Mesendoderm (in vitro differentiated cells): Measurements from ENCODE around the gene TRMT61B.

Experiments used
- DNase-seq: peaks from one replicate; pipeline ENCODE4 v3.0.0; 2013
- H2AK5ac ChIP-seq: 2 replicates; pipeline ENCODE4 v1.6.1; 2013; ENCODE audit warnings: low read length, inconsistent platforms
- H2BK120ac ChIP-seq: 2 replicates; pipeline ENCODE4 v1.6.1; 2013; ENCODE audit warnings: low read depth, mild to moderate bottlenecking, low read length, moderate library complexity, mixed read lengths
- H2BK15ac ChIP-seq: replicated peaks from 2 replicates; pipeline ENCODE4 v1.6.1; 2013; ENCODE audit warnings: low read depth, mild to moderate bottlenecking, moderate library complexity
- H2BK5ac ChIP-seq: 2 replicates; pipeline ENCODE4 v1.6.1; 2013; ENCODE audit warnings: low read length, inconsistent platforms
- H3K18ac ChIP-seq: 2 replicates; pipeline ENCODE4 v1.6.1; 2013; ENCODE audit warnings: mild to moderate bottlenecking, low read length, mixed read lengths
- H3K23ac ChIP-seq: one replicate; pipeline ENCODE4 v1.6.1; 2013; ENCODE audit warnings: low read length
- H3K27ac ChIP-seq: 2 replicates; pipeline ENCODE4 v1.5.1; 2013; ENCODE audit warnings: low read depth, mild to moderate bottlenecking, inconsistent platforms, low read length, moderate library complexity
- H3K27me3 ChIP-seq: 2 replicates; pipeline ENCODE4 v1.6.1; 2013; ENCODE audit warnings: low read length, control low read depth, mild to moderate bottlenecking, inconsistent platforms; ENCODE audit not compliant: insufficient read depth, poor library complexity
- H3K36me3 ChIP-seq: 2 replicates; pipeline ENCODE4 v1.6.1; 2013; ENCODE audit warnings: low read length, inconsistent platforms; ENCODE audit not compliant: control insufficient read depth, insufficient read depth
- H3K4ac ChIP-seq: one replicate; pipeline ENCODE4 v1.6.1; 2013; ENCODE audit warnings: low read depth, mild to moderate bottlenecking, low read length, moderate library complexity
- H3K4me1 ChIP-seq: 2 replicates; pipeline ENCODE4 v1.6.1; 2013; ENCODE audit warnings: low read depth, low read length, inconsistent platforms; ENCODE audit not compliant: control insufficient read depth
- H3K4me2 ChIP-seq: 2 replicates; pipeline ENCODE4 v1.6.1; 2013; ENCODE audit warnings: low read length
- H3K4me3 ChIP-seq: 2 replicates; pipeline ENCODE4 v1.5.1; 2013; ENCODE audit warnings: mild to moderate bottlenecking, low read length
- H3K56ac ChIP-seq: one replicate; pipeline ENCODE4 v1.6.1; 2013; ENCODE audit warnings: low read length
- H3K79me1 ChIP-seq: 2 replicates; pipeline ENCODE4 v1.6.1; 2013; ENCODE audit warnings: low read length, inconsistent platforms
- H3K79me2 ChIP-seq: 2 replicates; pipeline ENCODE4 v1.6.1; 2013; ENCODE audit warnings: mild to moderate bottlenecking, low read length; ENCODE audit not compliant: control insufficient read depth, insufficient read depth
- H3K9ac ChIP-seq: 2 replicates; pipeline ENCODE4 v1.6.1; 2013; ENCODE audit warnings: low read length, inconsistent platforms
- H4K5ac ChIP-seq: one replicate; pipeline ENCODE4 v1.6.1; 2013; ENCODE audit warnings: low read length
- H4K8ac ChIP-seq: one replicate; pipeline ENCODE4 v1.6.1; 2013; ENCODE audit warnings: low read depth, mild to moderate bottlenecking, control low read depth, low read length, moderate library complexity
- WGBS: extraction: QIAGEN DNeasy Blood & Tissue Kit; methylation state at CpG from one replicate; pipeline ENCODE4 v1.1.7; 2013; ENCODE audit warnings: low lambda C conversion rate, missing lambda C conversion rate; ENCODE audit not compliant: insufficient coverage; ENCODE audit errors: extremely low coverage; 5-methylcytosine and 5-hydroxymethylcytosine counted together

TRMT61B gene

GRCh38 chr2:28824870-28825269 lies 45.2 kb downstream of the TRMT61B start:
- no peak overlapping the region for H3K4me3 ChIP-seq
- H2BK15ac ChIP-seq: no peak overlapping the region
- H4K8ac ChIP-seq: no peak overlapping the region
- H3K36me3 ChIP-seq: no peaks in the 10 kb centered on the region
- H3K27me3 ChIP-seq: no peaks in the 10 kb centered on the region
- H3K23ac ChIP-seq: no peak overlapping the region
- no peak overlapping the region for H2AK5ac ChIP-seq
- no peaks in the 10 kb centered on the region for H3K79me1 ChIP-seq
- no peak overlapping the region for H3K27ac ChIP-seq
- H3K4me1 ChIP-seq: no peaks in the 10 kb centered on the region
- H3K79me2 ChIP-seq: no peaks in the 10 kb centered on the region
- H3K56ac ChIP-seq: no peak overlapping the region
- no peak overlapping the region for H4K5ac ChIP-seq
- H2BK120ac ChIP-seq: no peak overlapping the region
- H3K18ac ChIP-seq: no peak overlapping the region
- H3K9ac ChIP-seq: no peak overlapping the region
- H3K4me2 ChIP-seq: no peak overlapping the region
- no peak for DNase-seq
- no peak overlapping the region for H2BK5ac ChIP-seq
- H3K4ac ChIP-seq: no peak overlapping the region

- Histone ChIP-seq H3K9ac (no peak overlapping the region), H3K79me1 (no peaks in the 10 kb centered on the region), H3K79me2 (no peaks in the 10 kb centered on the region), H2BK5ac (no peak overlapping the region), H4K8ac (no peak overlapping the region), H3K56ac (no peak overlapping the region), H2BK120ac (no peak overlapping the region), H3K4me2 (no peak overlapping the region), H3K36me3 (no peaks in the 10 kb centered on the region), H3K27ac (no peak overlapping the region), H3K18ac (no peak overlapping the region), H3K4me3 (no peak overlapping the region), H3K23ac (no peak overlapping the region), H3K27me3 (no peaks in the 10 kb centered on the region), H2AK5ac (no peak overlapping the region), H3K4ac (no peak overlapping the region), H3K4me1 (no peaks in the 10 kb centered on the region), H2BK15ac (no peak overlapping the region), H4K5ac (no peak overlapping the region)
- no CpG with 5 or more reads among the region's 2 CpGs for WGBS
- no peak for DNase-seq
These were observed 45.9 kb downstream of the TRMT61B start for GRCh38 chr2:28824207-28824606.

DNA sequence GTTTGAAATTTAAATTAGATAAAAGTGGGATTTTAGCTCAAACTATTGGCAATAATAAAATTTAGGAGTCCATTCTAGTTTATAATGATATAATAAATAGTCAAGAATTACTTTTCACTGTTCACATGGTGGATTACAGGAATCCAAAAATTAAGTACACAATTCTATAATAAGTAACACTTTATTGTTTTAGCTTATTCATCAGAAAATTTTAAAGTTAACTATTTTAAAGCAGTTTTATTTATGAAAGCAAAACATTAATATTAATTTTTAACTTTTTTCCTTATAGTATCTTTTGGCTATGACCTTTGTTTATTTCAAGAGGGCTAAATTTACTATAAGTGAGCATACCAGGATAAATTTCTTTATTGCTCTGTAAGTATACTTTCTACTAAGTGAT lies 48.1 kb downstream of the TRMT61B start:
- Histone ChIP-seq H3K9ac (no peak overlapping the region), H2BK15ac (no peak overlapping the region), H3K27ac (no peak overlapping the region), H3K79me1 (no peaks in the 10 kb centered on the region), H2AK5ac (no peak overlapping the region), H3K18ac (no peak overlapping the region), H3K4ac (no peak overlapping the region), H3K4me3 (no peak overlapping the region), H2BK120ac (no peak overlapping the region), H4K8ac (no peak overlapping the region), H4K5ac (no peak overlapping the region), H3K56ac (no peak overlapping the region), H3K4me2 (no peak overlapping the region), H2BK5ac (no peak overlapping the region), H3K23ac (no peak overlapping the region), H3K79me2 (no peaks in the 10 kb centered on the region), H3K27me3 (no peaks in the 10 kb centered on the region), H3K36me3 (no peaks in the 10 kb centered on the region), H3K4me1 (no peaks in the 10 kb centered on the region)
- DNase-seq: no peak

- Histone ChIP-seq H3K27ac (no peak overlapping the region), H3K4me2 (no peak overlapping the region), H2BK120ac (no peak overlapping the region), H3K4ac (no peak overlapping the region), H3K4me1 (no peaks in the 10 kb centered on the region), H3K4me3 (no peak overlapping the region), H3K23ac (no peak overlapping the region), H3K79me1 (no peaks in the 10 kb centered on the region), H3K56ac (no peak overlapping the region), H2BK15ac (no peak overlapping the region), H4K8ac (no peak overlapping the region), H3K9ac (no peak overlapping the region), H2BK5ac (no peak overlapping the region), H3K36me3 (no peaks in the 10 kb centered on the region), H3K27me3 (no peaks in the 10 kb centered on the region), H3K18ac (no peak overlapping the region), H4K5ac (no peak overlapping the region), H2AK5ac (no peak overlapping the region), H3K79me2 (no peaks in the 10 kb centered on the region)
- no CpG with 5 or more reads among the region's 8 CpGs for WGBS
- peak; percentile 88 for DNase-seq
These were observed 48.7 kb downstream of the TRMT61B start for GRCh38 chr2:28821295-28821958.

DNA sequence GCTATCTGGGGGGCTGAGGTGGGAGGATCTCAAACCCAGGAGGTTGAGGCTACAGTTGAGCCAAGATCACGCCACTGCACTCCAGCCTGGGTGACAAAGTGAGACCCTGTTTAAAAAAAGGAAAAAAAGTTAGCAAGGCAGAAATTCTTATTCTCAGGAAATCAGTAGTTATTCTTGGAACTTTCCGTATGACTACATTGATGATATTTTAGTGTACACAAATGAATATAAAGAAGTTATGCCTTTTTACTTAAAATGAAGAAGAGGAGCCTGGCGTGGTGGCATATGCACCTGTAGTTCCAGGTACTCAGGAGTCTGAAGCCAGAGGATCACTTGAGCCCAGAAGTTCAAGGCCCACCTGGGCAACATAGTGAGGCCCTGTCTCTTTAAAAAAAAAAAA lies 52.1 kb downstream of the TRMT61B start:
- Histone ChIP-seq H3K4me1 (no peaks in the 10 kb centered on the region), H3K4me2 (no peak overlapping the region), H2AK5ac (no peak overlapping the region), H2BK120ac (no peak overlapping the region), H3K23ac (no peak overlapping the region), H2BK5ac (no peak overlapping the region), H3K18ac (no peak overlapping the region), H3K79me2 (no peaks in the 10 kb centered on the region), H2BK15ac (no peak overlapping the region), H3K27me3 (no peaks in the 10 kb centered on the region), H3K4me3 (no peak overlapping the region), H3K79me1 (no peaks in the 10 kb centered on the region), H3K36me3 (no peaks in the 10 kb centered on the region), H3K56ac (no peak overlapping the region), H3K27ac (no peak overlapping the region), H3K9ac (no peak overlapping the region), H4K5ac (no peak overlapping the region), H4K8ac (no peak overlapping the region), H3K4ac (no peak overlapping the region)
- no peak for DNase-seq
- WGBS: no CpG with 5 or more reads among the region's 3 CpGs
